Ovary (tissue), 9 donors: ENCODE measurements around the gene TRIP6. TPM values are rescaled to one million over a fixed set of nuclear protein-coding genes. Genes with fewer than 3 reads are reported as not detected.
A peak's percentile ranks its signal among the peaks of the same experiment; 100 is the strongest.

ENCODE experiments used
- DNase-seq, 5 donors: peaks; one replicate each; pipeline ENCODE4 v3.0.0-alpha.2; 2019 to 2020
- H3K27ac ChIP-seq, 2 donors: fragments of 200-600 bp; one replicate each; pipeline versions ENCODE4 v1.5.1 to v1.8.0; 2019 to 2022
- H3K27me3 ChIP-seq: fragments of 200-600 bp; one replicate; pipeline ENCODE4 v1.8.0; 2022
- H3K36me3 ChIP-seq: fragments of 200-600 bp; sonication (generic); one replicate; pipeline ENCODE4 v1.5.1; 2019
- H3K4me1 ChIP-seq: one replicate; pipeline ENCODE4 v1.8.1; 2013; ENCODE audit warnings: mild to moderate bottlenecking, moderate library complexity; ENCODE audit not compliant: insufficient read depth
- H3K4me3 ChIP-seq: fragments of 200-600 bp; sonication (generic); one replicate; pipeline ENCODE4 v1.5.1; 2017
- H3K9me3 ChIP-seq, 2 donors: fragments of 200-600 bp in 1 of 2; sonication (generic) in 1 of 2; one replicate each; pipeline versions ENCODE4 v1.5.1 to v1.8.1; 2013 to 2019; ENCODE audit warnings: mild to moderate bottlenecking in 1 of 2, moderate library complexity in 1 of 2
- CTCF ChIP-seq, 3 donors: fragments of 450-650 bp in 2 of 3; fragments of 200-600 bp in 1 of 3; IDR thresholded peaks; one replicate each; pipeline versions ENCODE4 v1.5.1 to v1.8.0; 2016 to 2022; ENCODE audit warnings: antibody characterized with exemption in 3 of 3, mild to moderate bottlenecking in 1 of 3
- EP300 ChIP-seq: sonication (generic); formaldehyde crosslinking; IDR thresholded peaks from one replicate; pipeline ENCODE4 v1.6.1; 2017; ENCODE audit warnings: antibody characterized with exemption
- POLR2A ChIP-seq: fragments of 450-650 bp; IDR thresholded peaks from one replicate; pipeline ENCODE4 v1.6.1; 2017; ENCODE audit warnings: antibody characterized with exemption, mild to moderate bottlenecking, moderate library complexity
- WGBS, 3 donors: extraction: QIAGEN DNeasy Blood & Tissue Kit in 1 of 3; methylation state at CpG; one replicate each; pipeline versions ENCODE4 v1.1.5 to v1.1.7; 2013 to 2017; 5-methylcytosine and 5-hydroxymethylcytosine counted together
- intact Hi-C, 4 donors: fragments of 100-400 bp; cut with DNase I; formaldehyde crosslinking; loops; one replicate each; pipeline versions ENCODE4 v1.11.0 to v1.15.1; 2022 to 2023
- polyA plus RNA-seq, 2 donors: library from polyadenylated mRNA; stranded (reverse); fragments of 200-250 nt in 1 of 2; fragments of 350-450 nt in 1 of 2; fragmentation: Illumina TruSeq in 1 of 2; extraction: RNeasy Lipid Tissue Mini Kit (QIAGEN cat#74804) in 1 of 2; gene quantifications; one replicate each; pipeline ENCODE4 v1.2.3, GENCODE V29; 2013 to 2014
- total RNA-seq, 7 donors: library from RNA; depleted of rRNA in 2 of 7; stranded (reverse); fragments of >200 nt in 2 of 7; fragmentation: NEBNext Ultra II Directional in 3 of 7; extraction: Animal tissue kit (Norgen Biotek cat#: 25700) in 3 of 7; gene quantifications; one replicate each; pipeline versions ENCODE4 v1.1.0 to v1.2.4, GENCODE V29; 2016 to 2023
- donor health status: DM: no; HTN: no; CAD: no; lungs with moderate emphysema.
- donor health status: DM: no; HTN: no; CAD: no.
- donor health status: Bipolar disorder and iron deficiency.
- donor health status: DM: yes; HTN: yes; CAD: no.
- donor health status: DM: no; HTN: no; CAD: no.
- donor health status: DM: yes; HTN: yes; CAD: no.

The TRIP6 gene
- total and polyA plus RNA-seq, 9 donors = 17.3 to 98.8 (median 72.5) TPM

GRCh38 chr7:100825215-100825671 is 41.9 kb upstream of the TRIP6 start:
- H3K27me3 ChIP-seq = no peaks in the 10 kb centered on the region
- intact Hi-C loops = no loop called here
- peak overlapping the region; percentile 80 to 89 for H3K27ac ChIP-seq
- 12 to 18% (median 18%) methylated on average over 16 of the region's 16 CpGs for WGBS, 3 donors
- peaks cover 14% of the 10 kb centered on the region for H3K4me1 ChIP-seq
- no peaks in the 10 kb centered on the region for H3K9me3 ChIP-seq
- no peaks in the 10 kb centered on the region for H3K36me3 ChIP-seq
- TF ChIP-seq CTCF (IDR thresholded peaks at IDR 0.05) (no peak), POLR2A (no peak), EP300 (no peak)
- H3K4me3 ChIP-seq = peak overlapping the region; percentile 84
- DNase-seq = peak in 2 of 5 donors; percentile 51 to 55

- peak in 2 of 5 donors; percentile 41 to 44 for DNase-seq
- intact Hi-C loops = no loop called here
- H3K9me3 ChIP-seq = no peaks in the 10 kb centered on the region
- no peaks in the 10 kb centered on the region for H3K27me3 ChIP-seq
- 11 to 15% (median 13%) methylated on average over 17 of the region's 17 CpGs for WGBS, 3 donors
- TF ChIP-seq CTCF (IDR thresholded peaks at IDR 0.05) (peak in 1 of 3 donors; percentile 23), EP300 (no peak)
- peaks cover 14% of the 10 kb centered on the region for H3K4me1 ChIP-seq
- H3K4me3 ChIP-seq = peak overlapping the region; percentile 84
- no peaks in the 10 kb centered on the region for H3K36me3 ChIP-seq
- H3K27ac ChIP-seq = peak overlapping the region; percentile 80 to 89
These were observed 41.3 kb upstream of the TRIP6 start for GRCh38 chr7:100825751-100826513.

DNA sequence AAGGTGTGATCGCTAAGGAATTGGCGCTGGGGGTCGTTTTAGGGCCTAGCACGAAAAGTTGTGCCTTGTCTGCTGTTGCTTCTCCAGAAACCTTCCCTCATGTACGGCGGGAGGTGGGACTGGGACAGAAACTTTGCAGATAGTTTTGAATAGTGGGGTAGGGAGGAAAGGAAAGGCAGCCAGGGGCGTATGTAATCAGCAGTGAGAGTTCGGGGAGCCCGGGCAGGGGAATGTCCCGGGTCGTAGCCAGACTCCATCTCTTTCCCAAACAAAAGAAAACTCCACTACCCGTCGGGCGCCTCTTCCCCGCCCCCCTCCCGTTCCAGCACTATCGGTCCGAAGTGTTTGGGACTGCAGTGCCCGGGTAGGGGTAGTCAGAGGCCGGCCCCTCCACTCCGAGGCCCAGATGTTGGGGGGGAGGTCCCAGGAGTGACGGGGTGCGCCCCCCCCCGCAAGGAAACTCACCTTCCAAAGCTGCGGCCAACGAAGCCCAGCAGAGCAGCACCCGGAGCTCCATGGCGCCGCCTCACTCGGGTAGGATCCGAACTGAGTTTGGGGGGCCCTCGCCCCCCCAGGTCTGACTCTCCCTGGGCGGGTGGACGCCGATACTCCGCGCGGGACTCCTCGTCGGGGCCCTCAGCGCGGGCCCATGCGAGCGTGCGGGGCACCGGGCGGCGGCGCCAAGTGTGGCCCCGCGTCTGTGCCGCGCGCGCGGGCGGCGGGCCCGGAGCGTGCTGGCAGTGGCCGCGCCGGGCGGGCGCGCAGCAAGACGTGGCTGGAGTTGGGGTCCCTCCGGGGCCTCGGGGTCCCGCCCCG is 40.5 kb upstream of the TRIP6 start:
- intact Hi-C loops = no loop called here
- Histone ChIP-seq H3K4me1 (peaks cover 14% of the 10 kb centered on the region), H3K27me3 (no peaks in the 10 kb centered on the region), H3K4me3 (peak overlapping the region; percentile 84), H3K36me3 (no peaks in the 10 kb centered on the region), H3K9me3 (no peaks in the 10 kb centered on the region), H3K27ac (peak overlapping the region; percentile 80 to 89)
- 0% methylated on average over 31 to 71 of the region's 71 CpGs for WGBS, 3 donors
- peak; percentile 44 to 73 (median 68) for DNase-seq
- TF ChIP-seq POLR2A (no peak), CTCF (IDR thresholded peaks at IDR 0.05) (no peak), EP300 (no peak)

DNA sequence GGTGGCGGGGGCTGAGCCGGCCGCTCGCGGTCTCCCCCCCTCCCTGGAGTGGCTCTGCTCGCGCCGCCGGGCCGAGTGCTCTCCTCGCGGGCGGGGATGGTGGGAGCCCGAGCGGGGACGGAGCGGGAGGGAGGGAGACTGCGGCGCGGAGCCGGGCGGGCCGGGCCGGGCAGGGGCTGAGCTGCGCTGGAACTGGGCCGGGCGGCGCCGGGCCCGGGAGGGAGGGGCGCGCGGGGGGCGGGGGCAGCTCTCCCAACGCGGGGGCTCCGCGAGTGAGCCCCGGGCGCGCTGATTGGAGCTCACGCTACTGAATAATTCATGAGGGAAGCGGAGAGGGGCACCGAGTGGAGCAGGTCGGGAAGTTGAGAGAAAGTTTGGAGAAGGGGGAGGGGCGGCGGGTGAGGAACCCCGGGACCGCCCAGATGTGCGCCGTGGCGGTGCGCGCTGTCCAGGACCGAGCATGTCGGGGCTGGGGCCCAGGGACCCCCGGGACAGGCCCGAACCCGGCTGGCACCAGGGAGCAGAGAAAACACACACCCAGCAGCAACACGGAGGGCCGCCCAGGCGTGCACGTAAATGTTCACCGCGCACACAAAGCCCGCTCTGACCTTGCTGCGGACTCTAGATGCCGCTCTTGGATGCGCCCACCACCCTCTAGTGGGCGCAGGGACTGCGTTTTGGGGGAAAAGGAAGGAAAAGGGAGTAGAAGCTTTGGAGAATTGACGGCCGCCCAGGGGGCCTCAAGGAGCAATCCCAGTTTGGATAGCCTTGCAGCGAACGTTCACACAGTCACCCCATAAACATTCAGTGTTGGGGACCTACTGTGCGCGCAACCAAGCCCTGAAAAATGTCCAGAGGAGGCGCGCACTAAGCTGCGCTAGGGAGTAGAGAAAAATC is 39.6 kb upstream of the TRIP6 start, which contains the start of gene EPHB4:
Gene EPHB4, minus strand, starts transcription at position 194 of the 897 bp plus-strand sequence. CDS start 493 bp downstream, outside the sequence.
- TF ChIP-seq EP300 (no peak), POLR2A (peak; percentile 32), CTCF (IDR thresholded peaks at IDR 0.05) (peak; percentile 15 to 52 (median 45))
- intact Hi-C loops = no loop called here
- WGBS, 3 donors = 1% methylated on average over 43 to 78 of the region's 80 CpGs

More for the DNA sequence above, 39.6 kb upstream of the TRIP6 start, which contains the start of gene EPHB4:
- peak; percentile 91 to 93 (median 92) for DNase-seq
- Histone ChIP-seq H3K27ac (peak within 1 kb of the TSS; percentile 80 to 89), H3K9me3 (no peaks in the 10 kb centered on the region), H3K27me3 (no peaks in the 10 kb centered on the region), H3K36me3 (no peaks in the 10 kb centered on the region), H3K4me1 (peaks cover 11% of the 10 kb centered on the region), H3K4me3 (peak within 1 kb of the TSS; percentile 84)
